ENCODE data around the gene MYH4.

The MYH4 gene

DNA sequence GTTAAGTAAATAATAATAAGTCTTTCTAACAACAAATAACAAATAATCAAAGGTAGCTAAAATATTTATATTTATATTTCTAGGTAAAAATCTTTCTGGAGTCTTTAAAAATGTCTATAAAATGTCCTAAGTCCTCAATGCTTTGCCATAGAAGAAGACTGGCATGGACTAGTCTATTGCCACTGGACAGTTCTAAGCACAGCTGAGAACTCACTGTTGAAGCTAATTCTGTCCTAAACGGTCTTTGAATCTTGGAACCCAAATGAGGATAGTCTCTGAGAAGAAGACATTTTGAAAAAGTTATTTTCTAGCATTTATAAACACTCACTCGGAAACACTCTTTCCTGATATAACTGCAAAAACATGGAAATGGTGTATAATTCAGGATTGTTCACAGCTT lies 48.1 kb downstream of the MYH4 start:
- DNase-seq = no peak

DNA sequence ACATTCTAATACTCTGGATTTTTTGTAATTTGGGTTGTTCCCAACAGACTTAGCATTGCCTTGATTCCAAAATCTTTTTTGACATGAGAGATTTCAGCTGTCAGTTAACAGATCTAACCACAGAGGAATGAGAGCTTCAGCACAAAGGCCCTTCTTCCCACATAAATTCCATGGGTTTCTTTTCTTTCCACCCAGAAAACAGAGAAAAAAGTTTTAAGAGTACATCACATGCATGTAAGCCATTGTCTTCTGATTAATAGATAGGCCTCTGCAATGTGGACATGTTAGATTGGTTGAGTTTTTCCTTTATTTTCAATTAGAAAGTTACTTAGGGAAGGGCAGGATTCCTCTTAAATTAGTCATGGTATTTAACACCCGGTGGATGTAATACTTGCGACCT lies 48.5 kb downstream of the MYH4 start:
- no peak for DNase-seq

DNA sequence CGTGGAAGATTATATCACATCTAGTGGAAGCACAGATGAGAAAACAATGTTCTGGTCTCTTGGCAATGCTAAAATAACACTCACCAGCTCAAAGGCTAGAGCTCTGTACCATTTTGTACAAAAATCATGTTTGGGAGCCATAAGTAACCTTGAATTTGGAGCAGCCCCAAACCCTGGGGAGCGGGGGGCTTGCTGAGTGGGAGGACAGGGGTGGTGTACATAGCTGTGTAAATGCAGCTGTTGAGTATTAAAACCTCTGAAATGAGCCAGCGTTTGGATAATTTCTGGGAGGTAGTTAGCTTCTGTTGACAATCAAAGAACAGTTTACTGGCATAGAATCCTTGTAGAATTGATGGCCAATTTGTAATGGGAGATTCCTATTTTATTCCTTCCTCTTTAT lies 51.9 kb downstream of the MYH4 start:
- DNase-seq = no peak

DNA sequence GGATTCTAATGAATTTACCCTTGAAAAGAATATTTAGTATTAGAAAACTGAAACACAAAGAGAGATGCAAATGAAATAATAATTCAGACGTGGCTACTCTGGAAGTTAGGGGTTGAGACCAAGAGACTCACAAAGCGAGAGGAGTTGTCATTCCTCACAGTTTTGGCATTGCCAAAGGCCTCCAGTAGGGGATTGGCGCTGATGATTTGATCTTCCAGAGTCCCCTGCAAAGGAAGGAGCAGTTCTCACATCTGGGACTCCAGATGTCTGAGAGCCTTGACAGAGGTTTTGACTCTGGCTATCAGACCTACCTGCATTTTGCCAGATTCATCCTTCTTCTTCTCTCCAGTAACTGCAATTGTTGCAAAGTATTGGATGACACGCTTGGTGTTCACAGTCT lies 54.2 kb downstream of the MYH4 start:
- DNase-seq = no peak

DNA sequence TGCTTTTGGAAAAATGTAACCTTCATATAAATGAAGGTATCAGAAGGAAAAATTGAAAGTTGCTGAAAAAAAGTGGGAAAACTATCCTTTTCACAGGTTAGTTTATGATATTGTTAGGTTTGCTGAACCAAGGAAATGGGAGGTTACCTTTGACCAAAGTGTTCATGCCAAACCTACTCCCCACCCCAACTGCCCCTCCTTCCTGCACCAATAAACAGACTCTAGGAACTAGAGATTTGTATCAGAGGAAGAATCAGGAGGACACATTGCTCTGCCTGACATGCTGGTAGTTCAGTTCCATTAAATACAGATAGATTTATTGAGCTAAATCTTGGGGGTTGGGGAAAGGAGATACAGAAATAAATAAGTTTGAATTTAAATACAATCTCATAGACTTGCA lies 65.8 kb downstream of the MYH4 start:
- DNase-seq = no peak

DNA sequence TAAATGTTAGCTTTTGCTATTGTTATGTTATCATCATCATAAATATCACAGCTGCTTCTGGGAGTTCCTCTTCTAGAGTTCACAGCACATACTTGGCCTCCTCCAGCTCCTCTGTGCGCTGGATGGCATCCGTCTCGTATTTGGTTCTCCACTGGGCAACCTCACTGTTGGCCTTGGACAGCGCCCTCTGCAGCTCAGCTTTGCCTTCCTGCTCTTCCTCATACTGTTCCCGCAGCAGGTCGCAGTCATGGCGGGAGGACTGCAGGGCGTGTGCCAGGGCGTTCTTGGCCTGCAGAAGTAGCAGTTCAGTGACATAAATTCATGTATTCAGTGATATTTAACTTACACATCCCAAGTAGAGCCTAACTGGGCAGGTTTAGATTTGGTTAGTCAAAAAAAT lies 71.0 kb downstream of the MYH4 start:
- no peak for DNase-seq

DNA sequence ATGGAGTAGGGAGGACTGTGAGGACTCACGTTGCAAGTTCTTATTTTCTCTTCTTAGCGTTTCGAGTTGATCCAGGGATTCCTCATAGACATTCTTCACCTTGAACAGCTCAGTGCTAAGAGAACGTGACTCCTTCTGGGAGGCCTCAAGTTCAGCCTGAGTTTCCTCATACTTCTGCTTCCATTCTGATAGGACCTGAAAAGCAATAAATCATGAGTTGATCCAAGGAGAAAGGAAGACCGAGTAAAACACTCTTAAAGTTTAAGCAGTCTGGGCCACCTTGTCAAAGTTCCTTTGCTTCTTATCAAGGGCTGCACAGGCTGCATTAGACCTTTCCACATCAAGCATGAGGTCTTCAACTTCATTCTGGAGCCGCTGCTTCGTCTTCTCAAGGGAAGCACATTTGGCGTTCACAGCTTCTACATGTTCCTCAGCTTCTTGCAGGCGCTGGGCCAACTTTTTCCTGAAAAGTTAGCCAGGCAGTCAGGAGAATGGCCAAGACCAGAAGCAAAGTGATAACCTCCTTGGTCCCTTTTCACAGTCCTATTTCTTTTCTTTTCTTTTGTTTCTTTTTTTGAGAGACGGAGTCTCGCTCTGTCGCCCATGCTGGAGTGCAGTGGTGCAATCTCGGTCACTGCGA lies 72.7 kb downstream of the MYH4 start:
- no peak for DNase-seq

DNA sequence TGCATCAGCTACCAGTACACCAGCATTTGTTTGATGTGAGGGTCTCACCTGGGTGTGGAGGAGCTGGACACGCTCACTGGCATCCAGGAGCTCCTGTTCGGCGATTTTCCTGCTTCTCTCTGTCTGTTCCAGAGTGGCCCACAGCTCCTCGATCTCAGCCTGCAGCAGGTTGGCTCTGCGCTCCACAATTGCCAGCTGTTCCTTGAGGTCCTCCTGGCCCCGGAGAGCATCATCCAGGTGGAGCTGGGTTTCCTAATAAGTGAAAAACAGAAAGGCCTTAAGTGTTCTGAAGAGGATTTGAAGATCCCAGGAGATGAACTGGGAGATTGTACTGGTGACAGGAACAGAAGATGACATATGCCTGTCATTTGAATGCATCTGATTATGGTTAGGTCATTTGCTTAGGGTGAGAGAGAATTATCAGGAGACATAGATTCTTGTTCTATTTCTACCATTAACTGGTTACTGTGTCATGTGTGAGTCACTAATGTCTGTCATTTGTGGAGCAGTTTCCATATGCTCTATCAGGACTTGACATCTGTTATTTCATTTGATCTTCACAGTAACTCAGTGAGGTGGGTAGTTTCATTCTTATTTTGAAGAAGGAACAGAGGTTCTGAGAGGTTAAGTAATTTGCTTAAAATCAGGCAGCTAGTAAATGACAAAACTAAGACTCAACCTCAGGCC lies 75.0 kb downstream of the MYH4 start:
- DNase-seq = no peak
